HG02885 (cell line): ENCODE measurements around the gene VOPP1.
"Not testable (repeated sequence)": the region's sequence is repeated elsewhere in the genome, so short reads cannot be mapped to it uniquely, and the experiment has no call there.

Source experiments
- ATAC-seq: cut with Tn5 transposase; IDR thresholded peaks from one replicate; pipeline ENCODE4 v1.9.1; 2021; ENCODE audit warnings: mild to moderate bottlenecking; ENCODE audit not compliant: unreplicated experiment, poor library complexity

The VOPP1 gene

DNA sequence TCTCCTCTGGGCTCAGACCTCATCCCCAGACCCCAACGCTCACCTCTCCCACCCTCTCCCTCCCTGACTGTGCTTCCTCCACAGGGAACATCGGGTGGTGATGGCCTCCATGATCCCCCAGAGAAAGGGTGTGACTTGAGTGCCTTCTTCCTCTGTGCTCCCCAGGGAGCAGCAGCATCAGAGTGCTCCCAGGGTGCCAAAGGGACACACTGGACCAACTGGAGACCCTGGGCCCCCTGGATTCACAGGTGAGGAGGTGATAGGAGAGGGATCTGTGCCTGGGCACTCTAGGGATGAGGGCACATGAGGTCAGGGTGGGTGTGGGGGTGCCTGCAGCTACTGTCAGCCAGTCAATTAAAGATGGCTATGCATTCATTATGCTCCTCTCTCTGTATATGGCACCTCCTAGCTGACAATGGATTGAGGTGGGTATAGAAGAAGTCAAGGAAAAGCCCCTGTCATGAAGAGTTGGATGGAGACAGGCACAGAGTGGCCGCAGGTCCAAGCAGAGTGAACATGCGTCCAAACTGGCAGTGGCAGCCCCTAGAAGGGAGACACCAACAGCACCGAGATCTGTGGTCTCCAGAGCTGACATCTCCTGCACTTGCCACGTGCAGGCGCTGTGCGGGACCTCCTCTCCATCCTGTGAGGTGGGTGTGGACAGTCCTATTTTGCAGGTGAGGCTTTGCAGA is 15.5 kb upstream of the VOPP1 start:
- no peak for ATAC-seq

DNA sequence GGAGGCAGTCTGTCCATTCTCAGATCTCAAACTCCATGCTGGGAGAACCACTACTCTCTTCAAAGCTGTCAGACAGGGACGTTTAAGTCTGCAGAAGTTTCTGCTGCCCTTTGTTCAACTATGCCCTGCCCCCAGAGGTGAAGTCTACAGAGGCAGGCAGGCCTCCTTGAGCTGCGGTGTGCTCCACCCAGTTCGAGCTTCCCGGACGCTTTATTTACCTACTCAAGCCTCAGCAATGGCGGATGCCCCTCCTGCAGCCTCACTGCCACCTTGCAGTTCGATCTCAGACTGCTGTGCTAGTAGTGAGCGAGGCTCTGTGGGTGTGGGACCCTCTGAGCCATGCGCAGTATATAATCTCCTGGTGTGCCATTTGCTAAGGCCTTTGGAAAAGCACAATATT is 10.4 kb upstream of the VOPP1 start:
- ATAC-seq, result not testable (repeated sequence)

DNA sequence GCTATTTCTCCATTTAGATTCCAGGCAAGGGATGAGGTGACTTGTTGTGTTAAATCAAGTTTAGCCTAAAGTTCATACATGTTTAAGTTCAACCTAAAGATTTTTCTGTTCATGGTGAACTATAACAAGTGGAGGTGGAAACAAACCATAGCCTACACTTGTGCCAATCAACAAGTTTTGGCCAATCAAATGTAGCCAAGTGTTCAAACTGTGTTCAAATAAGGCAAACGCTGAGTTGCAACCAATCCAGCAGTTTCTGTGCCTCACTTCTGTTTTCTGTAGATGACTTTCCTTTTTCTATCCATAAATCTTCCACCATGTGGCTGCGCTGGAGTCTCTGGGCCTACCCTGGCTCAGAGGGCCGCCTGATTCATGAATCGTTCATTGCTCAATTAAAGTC is 4.5 kb upstream of the VOPP1 start:
- ATAC-seq, result no peak

DNA sequence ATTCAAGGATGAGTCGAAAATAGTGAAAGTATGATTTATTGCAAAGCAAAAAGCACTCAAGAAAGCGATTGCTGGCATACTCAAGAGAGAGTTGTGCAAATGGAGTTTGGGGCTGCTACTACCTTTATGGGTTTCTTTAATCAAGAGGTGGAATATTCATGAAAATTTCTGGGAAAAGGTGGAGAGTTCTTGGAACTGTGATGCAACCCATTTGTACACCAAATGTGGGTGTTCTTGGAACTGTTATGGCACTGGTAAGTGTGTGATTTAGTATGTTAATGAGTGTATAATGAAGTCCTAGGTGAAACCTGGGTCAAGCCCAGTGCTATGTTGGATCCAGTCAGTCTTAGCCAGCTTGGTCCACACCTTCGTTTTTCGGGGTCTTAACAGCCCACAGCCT is 3.4 kb upstream of the VOPP1 start:
- ATAC-seq, result no peak

DNA sequence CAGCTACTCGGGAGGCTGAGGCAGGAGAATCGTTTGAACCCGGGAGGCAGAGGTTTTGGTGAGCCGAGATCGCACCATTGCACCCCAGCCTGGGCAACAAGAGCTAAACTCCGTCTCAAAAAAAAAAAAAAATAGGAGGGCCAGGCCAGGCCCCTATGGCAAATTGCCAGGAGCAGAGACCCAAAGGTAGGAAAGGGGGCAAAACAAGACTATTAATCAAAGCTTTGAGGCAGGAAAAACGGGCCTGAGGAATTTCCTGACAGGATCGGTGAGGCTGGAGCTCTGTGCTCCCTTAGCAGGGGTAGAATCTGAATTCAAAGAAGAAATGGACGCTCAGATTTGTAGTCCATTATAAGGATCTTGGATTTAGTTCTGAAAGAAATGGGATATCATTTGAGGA is 2.8 kb upstream of the VOPP1 start:
- ATAC-seq, result no peak

DNA sequence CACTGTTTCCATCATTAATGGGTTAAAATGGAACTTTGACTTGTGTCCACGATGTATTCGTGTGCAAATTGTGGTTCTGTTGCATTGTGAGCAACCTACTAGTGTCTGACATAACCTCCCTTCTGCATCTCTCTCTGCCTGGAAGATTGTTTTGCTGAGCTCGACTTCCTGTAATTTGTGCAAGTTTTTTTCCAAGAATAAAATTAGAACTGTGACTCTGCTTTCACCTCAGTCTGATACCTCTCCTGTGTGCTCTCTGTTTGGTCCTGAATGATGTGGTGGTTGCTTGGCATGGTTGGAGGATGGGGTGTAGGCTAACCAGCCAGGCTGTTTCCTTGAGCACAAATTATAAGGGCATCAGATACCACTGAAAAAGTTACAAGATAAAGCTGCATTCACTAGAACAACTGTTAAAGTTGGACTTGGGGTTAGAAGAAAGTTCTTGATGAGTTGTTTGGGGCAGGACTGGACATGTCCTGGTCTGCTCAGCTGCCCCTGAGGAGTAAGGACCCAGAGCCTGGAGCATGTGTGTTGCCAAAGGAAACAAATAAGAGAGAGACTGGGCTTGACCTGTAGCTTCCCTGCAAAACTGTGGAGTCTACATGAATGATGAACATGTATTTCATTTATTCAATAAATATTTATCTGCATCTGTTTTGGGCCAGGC is 1.9 kb upstream of the VOPP1 start:
- ATAC-seq, result no peak

DNA sequence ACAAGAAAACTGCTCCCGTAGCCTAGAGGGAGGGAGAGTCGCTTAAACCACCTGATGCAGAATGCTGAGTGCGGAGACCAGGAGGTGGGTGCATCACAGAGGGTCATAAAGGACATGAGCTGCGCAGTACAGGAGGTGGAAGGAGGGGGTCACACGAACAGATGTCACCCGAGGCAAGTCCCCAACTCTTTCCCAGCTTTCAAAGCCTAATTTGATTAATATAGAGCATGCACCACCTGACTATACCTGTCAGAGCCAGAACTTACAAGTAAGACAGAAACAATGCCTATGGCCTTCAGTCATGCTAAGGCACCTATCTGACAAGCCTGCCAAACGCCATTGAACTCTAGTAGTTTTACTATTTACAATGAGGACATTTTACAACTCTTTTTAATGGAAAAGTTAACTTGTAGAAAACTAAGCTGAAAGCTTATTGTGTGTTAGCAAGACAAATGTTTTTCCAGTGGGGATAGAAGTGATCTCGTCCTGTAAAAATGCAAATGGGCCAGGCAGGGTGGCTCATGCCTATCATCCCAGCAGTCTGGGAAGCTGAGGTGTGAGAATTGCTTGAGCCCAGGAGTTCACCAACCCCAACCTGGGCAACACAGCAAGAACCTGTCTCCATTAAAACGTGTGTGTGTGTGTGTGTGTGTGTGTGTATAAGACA is 1.1 kb upstream of the VOPP1 start:
- no peak for ATAC-seq

DNA sequence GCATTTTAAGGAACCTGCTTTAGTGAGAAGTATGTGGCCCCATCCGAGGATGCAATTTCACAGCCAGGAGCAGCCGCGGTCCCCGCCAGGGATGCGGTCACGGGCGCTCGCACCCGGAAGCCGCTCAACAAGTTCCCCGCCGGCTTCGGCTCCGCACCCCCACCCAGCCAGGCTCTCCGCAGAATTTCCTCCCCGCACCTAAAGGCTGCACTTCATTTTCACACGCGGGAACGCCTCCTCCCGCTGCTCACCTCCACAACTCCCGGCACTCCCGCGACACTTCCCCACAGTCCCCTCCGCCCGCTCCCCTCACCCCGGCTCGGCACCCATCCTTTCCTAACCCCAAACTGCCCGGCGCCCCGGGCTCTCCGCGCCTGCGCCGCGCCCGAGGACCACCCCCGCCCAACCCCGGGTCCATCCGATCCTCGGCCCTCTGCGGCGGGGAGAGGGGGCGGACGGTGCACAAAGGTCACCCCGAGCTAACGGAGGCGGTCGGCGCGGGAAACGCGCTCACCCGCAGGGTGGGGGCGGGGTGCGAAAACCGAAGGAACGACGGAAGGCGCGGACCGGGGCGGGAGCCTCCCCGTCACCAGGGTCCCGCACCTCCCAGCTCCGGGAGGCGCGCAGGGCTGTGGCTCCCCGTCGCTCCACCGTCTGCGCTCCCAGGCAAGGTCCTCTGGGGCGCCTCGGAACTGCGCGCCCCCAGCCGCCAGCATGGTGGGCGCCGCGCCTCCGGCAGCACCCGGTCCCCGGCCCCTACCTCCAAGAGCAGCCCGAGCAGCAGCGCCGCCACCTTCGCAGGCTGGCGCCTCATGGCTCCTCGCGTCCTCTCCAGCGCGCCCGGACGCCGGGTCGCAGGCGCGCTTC is 558 bp downstream of the VOPP1 start:
- peak; percentile 22 for ATAC-seq

DNA sequence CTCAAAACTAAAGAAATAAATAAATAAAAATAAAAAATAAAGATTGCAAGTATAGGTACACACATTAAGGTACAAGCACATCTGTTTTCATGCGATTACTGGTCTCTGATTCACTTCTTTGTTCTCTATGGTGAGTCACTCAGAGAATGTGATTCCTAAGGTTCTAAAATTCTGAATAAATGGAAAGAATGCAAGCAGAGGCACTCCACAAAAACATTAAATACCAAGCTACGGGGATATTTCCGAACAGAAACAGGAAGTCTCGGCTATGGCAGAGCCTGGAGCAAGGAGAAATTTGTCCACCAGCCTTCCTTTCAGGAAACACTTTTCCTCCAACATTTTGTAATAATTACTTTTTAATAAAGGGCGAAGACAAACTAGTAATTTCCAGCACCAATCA is 1.4 kb downstream of the VOPP1 start:
- no peak for ATAC-seq

DNA sequence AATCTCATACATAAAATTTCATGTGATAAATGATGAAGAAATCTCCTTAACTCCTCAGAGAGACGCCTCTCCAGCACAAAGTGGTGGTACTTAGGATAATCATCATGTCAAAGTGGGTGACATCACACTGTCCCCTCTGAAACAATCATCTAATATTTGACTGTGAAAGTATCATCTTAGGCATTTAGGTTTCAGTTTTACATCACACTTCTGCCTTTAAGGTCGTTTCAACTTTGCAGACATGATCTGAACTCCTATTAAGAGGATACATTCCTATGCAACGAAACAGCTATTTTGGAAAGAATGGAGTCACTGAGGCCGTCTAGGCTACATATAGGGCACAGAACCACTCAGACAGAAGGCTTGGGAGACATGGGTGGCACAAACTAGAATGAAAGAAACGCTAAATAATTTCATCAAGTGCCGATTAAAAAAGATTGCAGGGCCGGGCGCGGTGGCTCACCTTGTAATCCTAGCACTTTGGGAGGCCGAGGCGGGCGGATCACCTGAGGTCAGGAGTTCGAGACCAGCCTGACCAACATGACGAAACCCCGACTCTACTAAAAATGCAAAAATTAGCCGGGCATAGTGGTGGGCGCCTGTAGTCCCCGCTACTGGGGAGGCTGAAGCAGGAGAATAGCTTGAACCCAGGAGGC is 2.0 kb downstream of the VOPP1 start:
- ATAC-seq, result peak; percentile 29

DNA sequence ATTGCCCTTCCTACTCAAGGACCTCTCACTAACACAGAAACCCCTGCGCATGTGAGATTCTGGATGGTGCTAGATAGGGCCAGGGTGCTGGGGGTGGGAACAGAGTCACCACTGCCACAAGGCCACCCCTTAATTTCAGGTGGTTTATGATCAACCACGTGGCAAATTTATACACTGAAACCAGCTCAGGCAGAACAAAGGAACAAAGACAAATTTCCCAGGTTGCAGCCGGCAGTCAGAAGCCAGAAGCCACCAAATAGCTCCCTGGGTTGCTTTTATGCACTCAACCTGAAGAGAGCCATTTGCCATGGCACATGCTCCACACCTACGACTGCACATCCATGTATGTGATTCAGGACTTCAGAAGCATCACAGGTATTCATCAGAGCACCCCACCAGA is 2.5 kb downstream of the VOPP1 start:
- peak; percentile 18 for ATAC-seq

DNA sequence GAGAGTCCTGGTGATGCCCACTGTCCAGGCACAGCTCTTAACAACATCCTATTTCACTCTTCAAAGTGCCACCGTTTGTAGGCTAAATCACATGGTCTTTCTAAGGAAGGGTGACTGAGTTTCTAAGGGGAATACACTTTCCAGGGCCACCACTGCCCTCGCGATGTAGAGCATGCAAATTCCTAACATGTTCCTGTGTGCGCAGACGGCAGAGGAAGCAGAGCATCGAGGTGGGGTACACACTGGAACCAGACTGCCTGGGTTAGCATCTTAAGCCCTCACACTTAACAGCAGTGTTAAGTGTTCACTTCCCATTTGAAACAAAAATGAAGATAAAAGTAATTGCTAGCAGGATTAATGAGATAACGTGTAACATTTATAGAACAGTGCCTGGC is 3.0 kb downstream of the VOPP1 start:
- ATAC-seq, result no peak

DNA sequence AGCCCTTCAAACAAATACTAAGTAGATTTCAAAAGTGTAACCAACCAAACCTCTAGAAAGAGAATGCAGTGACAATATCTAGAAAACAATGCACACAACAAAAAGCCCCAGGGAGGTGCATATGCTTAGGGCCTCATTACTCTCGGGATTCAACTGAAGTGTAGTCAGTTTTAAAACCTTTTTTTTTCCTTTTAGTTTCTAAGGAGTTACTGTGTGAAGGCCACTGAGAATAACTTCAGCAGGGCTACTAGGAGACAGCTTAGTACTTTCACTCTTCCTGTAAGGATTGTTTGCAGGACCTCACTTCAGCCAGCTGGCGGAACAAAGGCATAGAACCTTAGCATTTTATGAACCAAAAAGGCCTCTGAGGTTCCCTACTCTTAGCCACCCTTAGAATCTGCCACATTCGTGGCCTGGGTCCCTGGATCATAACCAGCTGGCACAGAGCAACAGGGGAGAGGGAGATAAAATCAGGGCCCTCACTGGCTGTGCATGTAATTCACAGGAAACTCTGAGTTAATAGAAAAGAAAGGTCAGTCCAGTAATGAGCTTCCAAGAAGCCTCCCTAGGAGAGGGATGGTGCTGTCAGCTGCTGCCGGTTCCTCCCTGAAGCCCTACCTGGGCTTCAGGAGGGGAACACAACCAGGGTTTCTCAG is 3.6 kb downstream of the VOPP1 start:
- no peak for ATAC-seq

DNA sequence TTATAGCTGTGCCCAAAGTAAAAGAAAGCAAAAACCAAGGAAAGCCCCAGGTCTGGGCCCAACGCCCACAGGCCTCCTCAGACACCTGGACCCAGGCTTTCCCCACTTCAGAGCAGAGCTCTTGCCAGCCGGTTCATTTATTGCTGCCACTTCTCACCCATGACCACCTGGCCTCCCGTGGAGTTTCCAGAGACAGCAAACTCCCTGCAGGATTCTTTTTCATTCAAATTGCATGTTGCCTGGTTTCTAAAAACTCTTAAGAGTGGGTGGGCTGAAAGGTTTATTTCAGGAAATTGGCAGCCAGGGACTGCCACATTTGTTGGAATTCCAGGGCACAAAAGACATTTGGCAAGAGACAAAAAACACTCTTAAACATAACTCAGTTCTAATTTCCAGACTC is 4.7 kb downstream of the VOPP1 start:
- ATAC-seq, result no peak

DNA sequence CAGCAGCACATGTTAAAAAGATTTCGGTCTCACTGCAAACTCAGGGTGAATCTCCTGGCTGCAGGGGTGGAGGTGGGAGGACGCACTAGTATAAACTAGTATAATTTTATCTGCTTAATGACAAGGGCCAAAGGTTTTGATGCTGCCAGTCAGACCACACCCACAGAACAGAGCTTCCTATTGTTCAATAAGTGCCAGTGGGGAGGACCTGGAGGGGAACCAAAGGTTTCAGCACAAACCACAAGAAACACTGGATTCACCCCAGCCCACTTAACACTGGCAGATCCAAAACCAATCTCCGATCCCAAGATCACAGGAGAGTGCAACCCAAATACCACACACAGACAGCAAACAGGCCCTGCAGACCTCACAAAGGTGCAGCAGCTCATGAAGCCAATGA is 6.6 kb downstream of the VOPP1 start:
- ATAC-seq, result no peak

DNA sequence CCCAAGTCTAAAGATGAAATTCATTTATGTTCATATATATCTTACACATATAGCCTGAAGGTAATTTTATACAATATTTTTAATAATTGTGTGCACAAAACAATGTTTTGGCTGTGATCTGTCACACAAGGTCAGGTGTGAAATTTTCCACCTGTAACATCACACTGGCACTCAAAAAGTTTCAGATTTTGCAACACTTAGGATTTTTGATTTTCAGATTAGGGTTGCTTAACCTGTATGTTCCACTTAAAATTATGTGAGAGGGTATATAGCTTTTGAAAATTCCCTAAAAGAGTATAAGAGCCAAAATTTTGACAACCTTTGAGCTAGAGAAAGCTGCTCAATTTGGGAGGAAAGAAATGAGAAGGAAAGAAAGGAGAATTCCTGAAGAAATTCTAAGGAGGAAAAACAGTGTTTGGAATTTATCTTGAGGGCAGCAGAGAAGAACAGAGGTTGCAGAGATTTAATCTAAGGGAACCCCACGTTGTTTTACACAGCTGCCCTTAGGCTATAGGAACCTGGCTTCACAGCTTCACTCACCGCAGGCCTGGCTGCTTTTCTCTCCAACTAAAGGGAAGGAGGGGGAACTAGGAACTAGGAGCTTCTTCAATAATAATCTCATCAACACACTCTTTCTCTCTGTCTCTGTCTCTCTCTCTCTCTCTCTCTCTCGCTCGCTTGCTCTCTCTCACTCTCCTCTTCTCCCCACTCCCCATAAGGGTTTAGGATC is 8.5 kb downstream of the VOPP1 start:
- no peak for ATAC-seq

DNA sequence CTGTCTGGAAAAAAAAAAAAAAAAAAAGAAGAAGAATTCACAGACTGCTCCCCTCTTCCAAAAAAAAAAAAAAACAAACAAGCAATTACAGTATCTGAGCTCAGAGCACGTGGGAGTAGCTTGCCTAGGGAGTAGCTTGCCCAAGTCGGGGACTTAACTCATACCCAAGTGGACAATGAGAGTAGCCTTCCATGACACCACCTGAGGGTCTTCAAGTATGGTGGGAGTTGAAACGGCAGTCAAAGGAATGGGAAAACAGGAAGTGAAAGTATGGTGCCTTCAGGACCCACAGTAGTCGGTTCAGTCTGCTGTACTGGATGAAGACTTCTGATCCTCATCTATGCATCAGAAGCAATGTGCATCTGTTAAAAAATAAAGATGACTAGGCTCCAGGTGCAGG is 10.6 kb downstream of the VOPP1 start:
- no peak for ATAC-seq

DNA sequence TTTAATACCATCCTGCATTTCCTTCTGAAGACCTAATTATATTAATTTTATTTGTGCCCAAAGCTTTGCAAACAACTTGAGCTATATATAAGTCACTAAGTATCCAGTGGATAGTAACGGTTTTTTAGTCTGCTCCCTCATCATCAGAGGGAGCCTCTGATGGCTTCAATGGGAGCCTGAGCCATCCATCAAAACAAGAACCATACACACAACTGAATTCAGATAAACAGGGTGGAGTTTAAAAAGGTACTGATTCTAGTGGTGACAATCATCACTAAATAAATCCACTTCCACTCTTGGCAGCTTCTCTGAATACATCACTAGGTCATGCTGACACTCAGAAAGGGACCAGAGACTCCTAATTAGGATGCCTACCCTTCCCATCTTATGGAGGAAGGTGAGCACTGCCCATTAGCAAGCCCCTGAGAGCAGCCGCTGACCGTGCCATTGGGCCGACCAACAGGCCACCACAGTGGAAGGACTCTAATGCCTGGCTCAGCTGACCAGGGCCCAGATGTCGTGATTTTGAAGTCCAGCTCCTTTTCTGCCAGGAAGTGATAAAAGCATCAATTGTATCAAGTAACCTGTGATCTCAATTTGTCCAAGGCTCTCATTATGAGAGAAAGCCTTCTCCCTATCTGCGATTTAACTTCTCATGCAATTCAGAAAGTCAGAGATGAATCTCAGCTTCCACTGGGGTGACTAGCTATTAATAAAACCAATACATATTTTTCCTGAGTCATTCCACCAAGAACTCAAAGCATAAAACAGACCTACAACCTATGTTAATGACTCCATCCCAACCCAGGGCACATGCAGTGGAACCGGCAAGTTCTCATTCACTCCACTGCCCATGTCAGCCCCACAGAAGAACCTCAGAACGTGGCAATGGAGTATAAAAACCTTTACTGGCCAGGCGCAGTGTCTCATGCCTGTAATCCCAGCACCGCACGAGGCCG is 13.1 kb downstream of the VOPP1 start:
- ATAC-seq, result no peak
